Glomerular visceral epithelial cell (primary cell): ENCODE data around the gene SUN5.
"Not testable (repeated sequence)": the region's sequence is repeated elsewhere in the genome, so short reads cannot be mapped to it uniquely, and the experiment has no call there.

Experiments
- DNase-seq: peaks from one replicate; pipeline ENCODE4 v3.0.0-alpha.2; 2016; ENCODE audit errors: extremely low spot score

SUN5 gene

DNA sequence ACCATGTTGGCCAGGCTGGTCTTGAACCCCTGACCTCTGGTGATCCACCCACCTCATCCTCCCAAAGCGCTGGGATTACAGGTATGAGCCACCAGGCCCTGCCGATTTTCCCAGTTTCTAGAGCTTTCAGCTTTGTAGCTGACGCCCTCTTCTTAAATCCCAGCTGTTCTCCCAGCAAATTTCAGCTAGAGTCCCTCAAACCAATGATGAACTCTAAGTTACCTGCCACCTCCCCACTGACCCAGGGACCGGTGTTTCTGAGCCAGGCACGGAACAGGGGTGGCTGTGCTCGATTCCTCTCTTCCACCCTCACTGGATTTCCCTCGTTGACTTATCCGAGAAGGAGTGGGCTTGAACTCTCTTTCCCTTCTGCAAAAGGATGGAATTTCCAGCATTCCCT lies 39.1 kb downstream of the SUN5 start:
- no peak for DNase-seq

DNA sequence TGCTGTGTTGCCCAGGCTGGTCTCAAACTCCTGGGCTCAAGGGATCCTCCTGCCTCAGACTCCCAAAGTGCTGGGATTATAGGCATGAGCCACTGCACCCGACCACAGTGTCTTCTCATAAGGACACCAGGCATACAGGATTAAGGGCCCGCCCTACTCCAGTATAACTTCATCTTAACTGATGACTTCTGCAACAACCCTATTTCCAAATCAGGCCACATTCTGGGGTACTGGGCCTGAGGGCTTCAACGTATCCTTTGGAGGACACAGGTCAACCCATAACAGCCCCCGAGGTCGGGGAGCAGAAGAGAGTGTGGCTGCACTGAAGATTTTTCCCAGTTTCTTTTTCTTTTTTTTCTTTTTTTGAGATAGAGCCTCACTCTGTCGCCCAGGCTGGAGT lies 39.7 kb downstream of the SUN5 start:
- DNase-seq = no peak

DNA sequence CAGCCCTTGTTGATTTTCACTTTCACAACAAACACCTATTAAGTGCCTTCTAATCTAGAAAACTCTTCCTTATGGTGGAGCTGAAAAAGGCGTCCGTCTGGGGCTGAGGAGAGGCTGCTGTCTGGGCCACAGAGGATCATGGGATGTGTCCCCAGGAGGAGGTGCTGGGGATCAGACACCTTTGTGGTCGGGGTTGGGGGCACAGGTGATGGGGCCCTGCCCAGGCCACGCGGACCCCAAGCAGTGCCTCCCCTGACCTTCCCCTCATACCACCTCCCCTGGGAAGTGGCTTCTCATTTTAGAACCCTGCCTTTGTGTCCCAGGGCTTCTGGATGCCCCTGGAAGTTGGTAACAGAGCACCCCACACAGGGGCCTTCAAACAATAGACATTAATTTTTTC lies 41.1 kb downstream of the SUN5 start:
- DNase-seq = no peak

DNA sequence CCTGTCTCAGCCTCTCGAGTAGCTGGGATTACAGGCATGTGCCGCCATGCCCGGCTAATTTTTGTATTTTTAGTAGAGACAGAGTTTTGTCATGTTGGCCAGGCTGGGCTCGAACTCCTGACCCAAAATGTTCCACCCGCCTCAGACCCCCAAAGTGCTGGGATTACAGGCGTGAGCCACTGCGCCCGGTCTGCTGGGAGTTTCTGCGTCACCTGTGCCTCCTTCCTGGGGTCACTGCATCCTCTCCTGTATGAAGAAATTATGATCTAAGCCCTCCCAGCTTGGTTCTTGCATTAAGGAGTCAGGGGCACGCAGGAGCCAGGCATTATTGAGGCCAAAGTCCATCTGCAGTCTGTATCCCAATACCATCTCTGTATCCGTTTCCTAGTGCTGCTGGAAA lies 41.6 kb downstream of the SUN5 start:
- DNase-seq = not testable (repeated sequence)

DNA sequence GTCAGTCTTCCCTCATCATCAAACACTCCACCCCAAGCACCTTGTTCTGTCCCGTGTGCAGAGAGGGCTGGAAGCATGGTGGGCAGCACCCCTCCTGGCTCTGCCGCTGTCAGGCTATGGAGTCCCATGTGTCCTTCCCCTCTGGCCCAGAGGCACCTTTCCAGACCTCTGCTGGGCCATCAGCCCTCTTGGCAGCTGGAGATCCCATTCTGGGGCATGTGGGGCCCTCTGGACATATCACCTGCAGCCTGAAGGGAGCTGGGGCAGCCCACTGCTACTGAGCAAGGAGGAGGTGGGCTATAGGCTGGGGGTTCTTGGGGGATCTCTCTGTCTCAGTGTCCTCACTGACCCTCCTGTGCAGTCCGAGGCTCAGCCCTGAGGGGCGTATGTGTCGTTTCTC lies 42.2 kb downstream of the SUN5 start:
- DNase-seq = no peak

DNA sequence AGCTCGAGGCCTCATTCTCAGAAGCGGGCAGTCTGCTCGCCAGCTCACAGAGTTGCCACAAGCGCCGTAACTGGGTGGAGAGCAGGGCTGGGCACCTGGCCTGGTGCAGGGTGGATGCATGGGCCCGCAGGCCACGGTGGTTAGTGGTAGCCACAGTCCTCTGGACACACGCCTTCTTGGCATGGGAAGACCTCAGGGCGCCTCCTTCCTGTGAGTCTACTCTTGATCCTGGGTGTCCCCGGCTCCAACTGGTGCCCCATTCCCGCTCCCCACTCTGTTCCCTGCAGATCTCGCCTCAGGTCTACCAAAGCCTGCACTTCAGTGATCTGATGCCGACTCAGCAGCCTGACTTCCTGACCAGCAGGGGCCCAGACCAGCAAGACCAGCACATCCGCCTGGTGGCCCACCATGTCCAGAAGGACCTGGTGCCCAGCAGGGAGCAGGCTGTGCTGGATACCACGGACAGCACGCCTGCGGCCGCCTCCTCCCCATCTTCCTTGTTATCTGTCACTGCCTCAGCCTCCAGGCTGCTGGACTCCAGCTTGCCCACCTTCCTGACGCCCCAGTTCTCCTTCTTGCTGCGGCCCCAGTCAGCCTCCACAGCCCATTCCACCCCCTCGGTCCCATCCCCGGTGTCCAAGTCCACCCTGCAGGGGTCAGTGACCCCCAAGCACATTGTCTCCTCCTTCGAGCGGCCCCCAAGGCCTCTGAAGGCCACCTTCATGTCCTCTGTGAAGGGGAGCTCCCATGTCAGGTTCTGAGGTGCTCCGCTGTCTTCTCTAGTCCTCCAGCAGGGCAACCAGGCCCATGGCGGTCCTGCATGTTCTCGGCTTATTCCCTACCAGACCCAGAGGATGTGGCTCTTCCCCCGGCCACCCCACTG lies 43.1 kb downstream of the SUN5 start:
- DNase-seq = no peak

DNA sequence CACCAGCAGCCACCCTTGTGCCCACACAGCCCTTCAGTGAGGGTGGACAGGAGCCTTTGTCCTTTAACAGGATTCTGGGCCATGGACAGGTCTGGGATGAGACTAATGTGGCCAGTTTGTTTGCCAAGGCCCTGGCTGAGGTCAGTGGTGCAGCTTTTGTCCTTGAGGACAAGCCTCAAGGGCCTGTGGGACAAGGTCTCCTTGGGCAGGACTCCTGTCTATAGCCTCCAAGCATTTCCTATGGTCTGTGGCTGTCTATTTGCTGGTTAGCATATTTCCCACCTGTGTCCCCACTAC lies 44.1 kb downstream of the SUN5 start:
- no peak for DNase-seq

DNA sequence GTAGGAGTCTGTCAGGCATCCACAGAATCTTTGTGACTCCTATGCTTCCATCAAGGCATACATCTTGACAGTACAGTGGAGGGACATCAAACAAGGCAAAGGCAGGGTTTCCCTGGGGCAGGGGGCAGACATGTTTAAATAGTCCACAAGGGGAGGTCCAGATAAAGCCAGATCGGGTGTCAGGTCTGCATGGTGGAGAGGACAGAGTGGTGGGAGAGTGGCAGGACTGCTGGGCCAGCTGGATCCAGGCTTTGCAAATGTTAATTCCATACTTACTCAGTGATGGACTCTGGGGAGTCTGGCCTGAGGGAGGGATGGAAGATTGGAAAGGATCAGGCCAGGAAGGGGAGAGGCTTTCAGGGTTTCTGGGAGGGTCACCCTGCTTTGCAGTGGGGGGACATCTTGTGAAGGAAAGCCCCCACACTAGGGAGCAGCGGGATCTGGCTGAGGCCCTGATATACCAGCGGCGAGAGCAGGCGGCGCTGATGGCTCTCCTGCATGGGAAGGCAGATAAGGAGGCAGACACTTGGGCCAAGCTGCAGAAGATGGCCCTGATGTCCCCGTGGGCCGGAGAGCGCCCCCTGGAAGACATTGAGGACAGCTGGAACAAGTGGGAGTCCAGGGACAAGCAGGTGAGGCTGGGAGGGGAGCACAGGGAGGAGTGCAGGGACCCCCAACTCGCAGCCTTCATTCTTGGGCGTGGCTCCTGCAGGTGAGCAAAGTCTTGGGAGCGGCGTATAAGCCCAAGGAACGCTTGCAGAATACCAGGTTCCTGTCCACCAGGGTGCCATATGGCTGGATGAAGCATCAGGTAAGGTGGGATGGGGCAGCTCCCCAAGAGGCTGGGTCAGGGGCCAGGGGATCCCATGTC lies 44.6 kb downstream of the SUN5 start:
- no peak for DNase-seq

DNA sequence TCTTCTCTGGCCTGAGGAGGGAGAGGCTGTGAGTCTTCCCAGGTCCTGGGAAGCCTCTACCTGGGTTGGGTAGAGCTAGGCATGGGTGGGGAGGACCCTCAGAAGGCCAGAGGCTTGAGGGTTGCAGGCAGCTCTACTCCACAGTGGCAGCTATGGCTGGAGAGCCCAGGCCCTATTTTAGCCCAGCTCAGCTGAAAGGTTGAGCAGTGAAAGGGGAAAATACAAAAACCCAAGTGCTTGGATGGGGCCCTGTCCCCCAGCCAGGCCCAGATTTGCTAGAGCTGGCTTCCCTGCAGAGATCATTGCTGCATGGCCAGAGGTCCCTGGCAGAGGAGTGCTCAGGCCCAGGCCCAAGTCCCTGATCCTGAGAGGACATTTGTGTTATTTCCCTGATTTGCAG lies 45.7 kb downstream of the SUN5 start:
- DNase-seq = no peak

DNA sequence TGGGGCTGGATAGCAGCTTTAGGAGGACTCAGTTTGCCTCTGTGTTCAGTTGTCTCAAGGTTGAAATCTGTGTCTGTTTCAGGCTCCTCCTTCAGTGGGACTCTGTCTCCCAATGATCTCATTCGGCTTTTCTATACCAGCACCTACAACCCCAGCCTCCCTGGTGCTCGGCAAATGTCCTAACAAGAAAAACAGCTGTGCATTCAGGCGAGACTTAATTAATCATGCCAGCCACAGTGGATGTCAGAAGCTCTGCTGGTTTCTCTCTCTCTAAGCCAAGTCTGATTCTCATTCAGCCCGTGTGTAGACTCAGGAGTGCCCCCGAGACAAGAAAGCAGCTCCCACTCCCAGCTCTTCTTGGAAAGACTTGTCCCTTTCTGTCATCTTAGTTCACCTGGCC lies 46.8 kb downstream of the SUN5 start:
- DNase-seq = peak; percentile 15

DNA sequence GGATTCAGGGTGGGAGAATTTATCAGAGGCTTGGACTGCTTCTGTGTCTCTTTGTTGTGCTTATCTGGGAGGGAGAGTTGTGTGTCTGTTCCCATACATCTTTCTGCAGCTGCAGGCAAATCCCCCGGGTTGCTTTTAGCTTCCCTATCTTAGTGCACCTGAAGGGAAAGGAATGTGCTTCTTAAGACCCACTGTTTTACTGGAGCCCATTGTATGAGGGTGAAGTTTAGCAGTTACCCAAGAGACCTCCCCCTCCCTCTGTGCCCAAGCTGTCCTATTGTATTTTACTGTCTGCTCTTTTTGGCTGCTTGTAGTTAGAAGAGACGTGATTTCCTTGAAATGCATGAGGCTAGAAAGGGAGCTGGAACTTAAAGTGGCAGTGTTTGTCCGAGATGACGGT lies 53.7 kb downstream of the SUN5 start:
- DNase-seq = not testable (repeated sequence)

DNA sequence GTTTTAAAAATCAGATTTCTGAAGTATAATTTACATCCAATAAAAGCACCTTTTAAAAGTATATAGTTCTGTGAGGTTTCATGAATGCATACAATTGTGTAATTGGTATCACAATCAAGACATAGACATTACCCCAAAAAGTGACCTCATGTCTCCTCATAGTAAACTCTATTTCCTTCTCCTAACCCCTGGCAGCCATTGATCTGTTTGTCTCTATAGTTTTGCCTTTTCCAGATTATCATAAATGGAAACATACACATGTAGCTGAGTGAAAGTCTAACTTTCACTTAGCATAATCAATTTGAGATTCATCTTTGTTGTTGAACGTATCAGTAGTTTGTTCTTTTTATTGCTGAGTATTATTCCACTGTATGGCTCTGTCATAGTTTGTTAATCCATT lies 57.6 kb downstream of the SUN5 start:
- no peak for DNase-seq

DNA sequence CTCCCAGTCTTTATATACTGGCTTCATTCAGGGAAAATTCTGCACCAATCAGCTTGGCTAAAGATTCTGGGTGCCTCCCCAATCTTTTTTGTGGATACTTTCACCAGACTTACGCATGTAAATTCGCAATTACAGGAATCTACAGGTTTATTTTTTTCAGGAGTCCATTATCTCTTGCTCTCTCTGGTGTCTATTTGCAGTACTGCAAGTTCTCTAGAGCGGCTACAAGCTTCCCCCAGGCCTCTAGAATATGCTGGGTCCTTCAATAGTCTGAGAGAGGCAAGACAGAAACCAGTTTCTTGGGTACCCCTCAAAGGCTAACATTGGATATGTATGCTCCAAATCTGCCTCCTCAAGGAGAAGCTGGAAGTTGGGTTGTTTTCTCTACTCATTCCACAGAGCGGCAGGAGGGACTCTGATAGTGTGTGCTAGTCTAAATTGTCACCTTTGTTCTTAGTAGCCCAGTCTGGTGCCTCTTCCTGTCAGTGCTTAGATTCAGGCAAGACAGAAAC lies 58.5 kb downstream of the SUN5 start:
- DNase-seq = peak; percentile 10

DNA sequence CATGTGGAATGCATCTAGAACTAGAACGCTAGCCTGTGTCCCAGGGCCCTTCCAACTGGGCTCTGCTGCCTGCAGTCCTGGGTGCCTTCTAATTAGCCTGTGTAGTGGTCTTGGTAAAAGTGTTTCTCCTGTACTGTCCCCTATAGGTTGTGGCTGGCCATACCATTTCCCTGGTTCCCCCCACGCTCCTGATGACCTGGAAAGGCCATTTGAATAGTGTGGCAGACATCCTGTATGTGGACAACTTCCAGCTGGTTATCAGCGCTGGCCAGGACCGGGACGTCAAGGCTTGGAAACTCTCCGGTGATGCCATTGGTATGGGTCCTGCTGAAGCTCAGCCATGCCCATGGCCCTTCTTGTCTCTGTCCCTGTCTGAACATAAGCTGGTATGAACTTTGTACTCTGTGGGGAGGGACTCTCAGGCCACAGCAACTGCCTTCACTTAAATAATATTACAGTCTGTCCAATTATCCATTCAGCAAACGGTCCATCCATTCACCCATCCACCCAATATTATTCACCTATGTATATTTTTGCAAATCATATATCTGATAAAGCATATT lies 60.7 kb downstream of the SUN5 start:
- no peak for DNase-seq

DNA sequence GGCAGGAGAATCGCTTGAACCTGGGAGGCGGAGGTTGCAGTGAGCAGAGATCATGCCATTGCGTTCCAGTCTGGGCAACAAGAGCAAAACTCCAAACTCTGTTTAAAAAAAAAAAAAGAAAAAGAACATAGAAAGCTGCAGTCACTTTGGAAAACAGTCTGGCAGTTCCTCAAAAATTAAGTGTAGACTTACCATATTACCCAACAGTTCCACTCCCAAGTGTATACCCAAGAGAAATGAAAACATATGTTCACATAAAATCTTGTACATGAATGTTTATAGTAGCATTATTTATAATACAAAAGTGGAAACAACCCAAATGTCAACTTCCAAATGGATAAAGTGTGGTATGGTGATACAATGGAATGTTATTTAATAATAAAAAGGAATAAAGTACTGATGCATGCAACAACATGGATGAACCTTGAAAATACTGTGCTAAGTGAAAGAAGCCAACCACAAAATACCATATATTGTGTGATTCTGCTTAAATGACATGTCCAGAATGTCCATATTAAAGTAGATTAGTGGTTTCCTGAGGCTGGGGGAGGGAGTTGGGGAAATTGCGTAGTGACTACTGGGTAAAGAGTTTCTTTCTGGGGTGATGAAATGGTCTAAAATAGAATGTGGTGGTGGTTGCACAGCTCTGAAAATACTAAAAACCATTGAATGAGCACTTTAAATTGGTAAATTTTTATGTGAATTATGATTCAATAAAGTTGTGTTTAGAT lies 62.9 kb downstream of the SUN5 start:
- DNase-seq = no peak

DNA sequence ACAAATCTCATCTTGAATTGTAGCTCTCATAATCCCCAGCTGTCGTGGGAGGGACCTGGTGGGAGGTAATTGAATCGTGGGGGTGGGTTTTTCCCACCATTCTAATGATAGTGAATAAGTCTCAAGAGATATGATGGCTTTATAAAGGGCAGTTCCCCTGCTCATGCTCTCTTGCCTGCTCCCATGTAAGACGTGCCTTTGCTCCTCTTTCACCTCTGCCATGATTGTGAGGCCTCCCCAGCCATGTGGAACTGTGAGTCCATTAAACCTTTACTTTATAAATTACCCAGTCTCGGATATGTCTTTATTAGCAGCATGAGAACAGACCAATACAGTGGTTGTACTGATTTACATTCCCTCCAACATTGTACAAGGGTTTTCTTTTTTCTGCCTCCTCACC lies 69.7 kb downstream of the SUN5 start:
- DNase-seq = no peak
